Testis (tissue), 3 donors: Measurements from ENCODE around the gene SMOC2. TPM values are rescaled to one million over a fixed set of nuclear protein-coding genes. Genes with fewer than 3 reads are reported as not detected.

Source experiments
- DNase-seq: peaks from one replicate; pipeline ENCODE4 v3.0.0-alpha.2; 2019
- H3K27ac ChIP-seq, 2 donors: fragments of 200-600 bp; sonication (generic); one replicate each; pipeline ENCODE4 v1.5.1; 2019
- H3K27me3 ChIP-seq: fragments of 200-600 bp; sonication (generic); one replicate; pipeline ENCODE4 v1.5.1; 2019
- H3K36me3 ChIP-seq: fragments of 200-600 bp; sonication (generic); one replicate; pipeline ENCODE4 v1.5.1; 2017; ENCODE audit warnings: low read depth; ENCODE audit errors: missing control alignments
- H3K4me1 ChIP-seq: fragments of 200-600 bp; sonication (generic); one replicate; pipeline ENCODE4 v1.5.1; 2019
- H3K4me3 ChIP-seq, 2 donors: fragments of 200-600 bp; sonication (generic); one replicate each; pipeline ENCODE4 v1.5.1; 2017 to 2019
- H3K9me3 ChIP-seq: fragments of 200-600 bp; sonication (generic); one replicate; pipeline ENCODE4 v1.5.1; 2017
- POLR2A ChIP-seq: fragments of 450-650 bp; IDR thresholded peaks from one replicate; pipeline ENCODE4 v1.6.1; 2017; ENCODE audit warnings: antibody characterized with exemption, mild to moderate bottlenecking, moderate library complexity
- WGBS, 2 donors: methylation state at CpG; one replicate each; pipeline ENCODE4 v1.1.5; 2018; 5-methylcytosine and 5-hydroxymethylcytosine counted together
- intact Hi-C: fragments of 100-400 bp; cut with DNase I; formaldehyde crosslinking; loops from one replicate; pipeline ENCODE4 v1.15.1; 2023; ENCODE audit warnings: low total_unique reads
- polyA plus RNA-seq: library from polyadenylated mRNA; stranded (reverse); fragments of 350-450 nt; fragmentation: Illumina TruSeq; extraction: RNeasy Lipid Tissue Mini Kit (QIAGEN cat#74804); gene quantifications from one replicate; pipeline ENCODE4 v1.2.3, GENCODE V29; 2014; ENCODE audit warnings: low read depth, low replicate concordance; ENCODE audit not compliant: insufficient read depth
- total RNA-seq, 2 donors: library from RNA; depleted of rRNA; stranded (reverse); fragments of >200 nt; gene quantifications; one replicate each; pipeline ENCODE4 v1.2.3, GENCODE V29; 2016
- TF ChIP-seq, protein P1 (sequence below), 3 experiments: fragments of 450-650 bp in 2 of 3; fragments of 200-600 bp in 1 of 3; sonication (generic) in 1 of 3; IDR thresholded peaks; one replicate each; pipeline ENCODE4 v1.5.1; 2016 to 2019; ENCODE audit warnings: antibody characterized with exemption in 3 of 3, mild to moderate bottlenecking in 2 of 3, moderate library complexity in 1 of 3

The SMOC2 gene
- total and polyA plus RNA-seq, 3 donors from 2014 or later = 78.4 to 140 (median 110) TPM

DNA sequence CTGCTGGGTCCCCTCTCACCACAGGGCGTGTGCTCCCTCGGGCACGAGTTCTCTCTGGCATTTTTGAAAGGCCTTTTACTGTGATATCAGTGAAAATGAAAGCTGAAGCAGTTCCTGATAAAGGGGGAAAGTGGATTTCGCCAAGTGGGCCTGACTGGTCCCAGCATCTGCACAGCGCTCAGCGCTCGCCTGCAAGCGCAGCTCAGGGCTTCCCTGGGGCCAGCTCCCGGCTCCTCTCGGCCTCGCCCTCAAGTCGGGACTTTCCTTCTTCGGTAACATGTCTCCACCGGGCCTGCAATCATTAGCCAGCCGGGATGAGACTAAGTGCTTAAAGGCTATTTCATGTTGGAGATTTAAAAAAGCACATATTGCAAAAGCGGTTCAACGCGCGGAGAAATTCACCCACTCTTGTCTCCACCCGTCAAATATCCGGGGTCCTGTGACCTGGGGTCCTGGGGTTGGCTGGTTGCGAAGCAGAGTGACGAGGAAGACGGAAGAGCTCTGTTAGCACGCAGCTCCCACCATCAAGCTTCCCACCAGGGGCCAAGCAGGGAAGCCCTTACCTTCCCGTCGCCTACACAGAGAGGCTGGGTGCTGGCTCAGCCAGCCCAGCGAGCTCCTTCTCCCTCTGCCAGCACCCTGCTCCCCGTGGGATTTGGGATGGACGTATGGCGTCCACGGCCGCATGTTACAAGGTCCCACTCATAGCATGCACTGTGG is 114.1 kb downstream of the SMOC2 start:
- 56 to 65% methylated on average over 20 to 33 of the region's 33 CpGs for WGBS, 2 donors
- Histone ChIP-seq H3K9me3 (no peaks in the 10 kb centered on the region), H3K4me1 (peaks cover 31% of the 10 kb centered on the region), H3K4me3 (no peak overlapping the region), H3K27me3 (no peaks in the 10 kb centered on the region), H3K36me3 (no peaks in the 10 kb centered on the region), H3K27ac (peak overlapping the region; percentile 75 to 87)
- DNase-seq = peak; percentile 47
- TF ChIP-seq, protein P1, sequence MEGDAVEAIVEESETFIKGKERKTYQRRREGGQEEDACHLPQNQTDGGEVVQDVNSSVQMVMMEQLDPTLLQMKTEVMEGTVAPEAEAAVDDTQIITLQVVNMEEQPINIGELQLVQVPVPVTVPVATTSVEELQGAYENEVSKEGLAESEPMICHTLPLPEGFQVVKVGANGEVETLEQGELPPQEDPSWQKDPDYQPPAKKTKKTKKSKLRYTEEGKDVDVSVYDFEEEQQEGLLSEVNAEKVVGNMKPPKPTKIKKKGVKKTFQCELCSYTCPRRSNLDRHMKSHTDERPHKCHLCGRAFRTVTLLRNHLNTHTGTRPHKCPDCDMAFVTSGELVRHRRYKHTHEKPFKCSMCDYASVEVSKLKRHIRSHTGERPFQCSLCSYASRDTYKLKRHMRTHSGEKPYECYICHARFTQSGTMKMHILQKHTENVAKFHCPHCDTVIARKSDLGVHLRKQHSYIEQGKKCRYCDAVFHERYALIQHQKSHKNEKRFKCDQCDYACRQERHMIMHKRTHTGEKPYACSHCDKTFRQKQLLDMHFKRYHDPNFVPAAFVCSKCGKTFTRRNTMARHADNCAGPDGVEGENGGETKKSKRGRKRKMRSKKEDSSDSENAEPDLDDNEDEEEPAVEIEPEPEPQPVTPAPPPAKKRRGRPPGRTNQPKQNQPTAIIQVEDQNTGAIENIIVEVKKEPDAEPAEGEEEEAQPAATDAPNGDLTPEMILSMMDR (IDR thresholded peaks at IDR 0.05) = no peak
- no peak for TF ChIP-seq POLR2A
- intact Hi-C loops = no loop called here

DNA sequence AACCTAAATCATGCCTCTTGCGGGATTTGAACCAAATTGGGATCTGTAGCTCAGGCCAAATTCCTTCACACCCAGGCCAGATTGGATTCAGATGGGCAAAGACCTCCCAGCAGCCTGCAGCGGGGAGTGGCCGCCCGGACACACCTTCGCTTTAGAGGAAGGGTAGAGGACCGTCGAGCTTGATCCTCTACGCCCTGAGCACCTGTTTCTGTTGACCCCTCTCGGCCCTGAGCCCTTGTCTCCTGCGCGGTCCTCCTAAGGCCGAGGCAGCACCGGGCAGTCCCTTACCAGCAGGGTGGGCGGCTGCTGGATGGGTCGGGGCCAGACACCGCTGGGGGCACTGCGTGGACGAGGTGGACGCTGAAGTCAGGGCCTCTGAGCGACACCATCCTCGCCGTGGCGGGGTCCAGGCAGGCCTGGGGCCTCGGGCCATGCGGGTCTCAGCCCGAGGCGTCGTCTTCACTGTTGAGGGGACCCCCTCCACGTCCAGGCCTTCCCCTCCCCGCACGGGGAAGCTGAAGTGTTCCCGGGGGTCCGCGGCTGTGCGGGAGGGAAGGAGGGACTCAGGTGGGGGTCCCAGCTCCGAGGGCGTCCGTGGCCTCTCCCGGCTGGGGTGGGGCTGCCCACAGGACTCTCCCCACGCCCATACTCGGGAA is 114.8 kb downstream of the SMOC2 start:
- Histone ChIP-seq H3K9me3 (no peaks in the 10 kb centered on the region), H3K4me1 (peaks cover 31% of the 10 kb centered on the region), H3K27ac (peak overlapping the region; percentile 75 to 87), H3K36me3 (no peaks in the 10 kb centered on the region), H3K27me3 (no peaks in the 10 kb centered on the region), H3K4me3 (no peak overlapping the region)
- WGBS, 2 donors = 71% methylated on average over 24 of the region's 41 CpGs; no CpG with 5 or more reads in 1 of the 2 donors
- TF ChIP-seq, protein P1 (IDR thresholded peaks at IDR 0.05) = no peak
- no peak for TF ChIP-seq POLR2A
- intact Hi-C loops = no loop called here
- DNase-seq = no peak

DNA sequence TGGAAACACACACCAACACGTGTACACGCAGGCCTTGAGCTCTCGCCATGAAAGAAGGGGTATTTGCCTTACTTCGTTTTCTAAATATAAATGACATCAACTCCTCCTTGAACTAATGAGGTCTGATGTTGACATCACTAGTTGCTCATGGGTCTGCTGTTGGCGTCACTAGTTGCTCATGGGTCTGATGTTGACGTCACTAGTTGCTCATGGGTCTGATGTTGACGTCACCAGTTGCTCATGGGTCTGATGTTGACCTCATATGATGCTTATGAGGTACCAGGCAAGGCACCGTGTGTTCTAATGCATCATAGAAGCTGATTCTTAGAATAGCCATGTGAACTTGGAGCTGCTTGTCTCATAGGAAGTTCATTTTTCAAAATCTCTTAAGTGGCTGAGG is 116.5 kb downstream of the SMOC2 start:
- H3K4me3 ChIP-seq = no peak overlapping the region
- H3K36me3 ChIP-seq = no peaks in the 10 kb centered on the region
- H3K4me1 ChIP-seq = peaks cover 31% of the 10 kb centered on the region
- TF ChIP-seq, protein P1 (IDR thresholded peaks at IDR 0.05) = no peak
- TF ChIP-seq POLR2A = no peak
- DNase-seq = no peak
- WGBS, 2 donors = 83 to 88% methylated on average over 7 to 8 of the region's 8 CpGs
- no peaks in the 10 kb centered on the region for H3K27me3 ChIP-seq
- H3K27ac ChIP-seq = peak overlapping the region in 1 of 2 donors; percentile 87
- no peaks in the 10 kb centered on the region for H3K9me3 ChIP-seq
- intact Hi-C loops = no loop called here

DNA sequence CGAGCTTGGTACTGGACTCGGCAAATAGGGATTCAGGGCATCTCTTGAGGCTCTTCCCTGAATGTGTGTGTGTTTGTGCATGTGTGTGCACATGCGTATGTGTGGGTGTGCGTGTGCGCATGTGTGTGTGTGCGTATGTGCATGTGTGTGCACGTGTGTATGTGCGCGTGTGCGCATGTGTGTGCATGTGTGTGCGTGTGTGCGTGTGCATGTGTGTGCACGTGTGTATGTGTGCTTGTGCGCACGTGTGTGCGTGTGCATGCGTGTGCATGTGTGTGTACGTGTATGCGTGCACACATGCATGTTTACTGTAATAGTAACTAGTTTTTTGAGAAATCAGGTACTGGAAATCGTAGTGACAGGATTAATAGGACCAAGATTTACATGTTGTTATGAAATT is 117.7 kb downstream of the SMOC2 start:
- Histone ChIP-seq H3K9me3 (no peaks in the 10 kb centered on the region), H3K27ac (no peak overlapping the region), H3K36me3 (no peaks in the 10 kb centered on the region), H3K4me1 (peaks cover 29% of the 10 kb centered on the region), H3K27me3 (no peaks in the 10 kb centered on the region), H3K4me3 (no peak overlapping the region)
- TF ChIP-seq, protein P1 (IDR thresholded peaks at IDR 0.05) = no peak
- no peak for TF ChIP-seq POLR2A
- intact Hi-C loops = no loop called here
- WGBS, 2 donors = 84 to 88% methylated on average over 20 of the region's 20 CpGs
- DNase-seq = no peak
